Suprapubic skin (tissue), 4 donors: Measurements from ENCODE around the gene APPL2. TPM values are rescaled to one million over a fixed set of nuclear protein-coding genes. Genes with fewer than 3 reads are reported as not detected.

Experiments used
- DNase-seq, 2 donors: peaks; one replicate each; pipeline ENCODE4 v3.0.0-alpha.2; 2019; ENCODE audit warnings: low spot score in 2 of 2
- H3K27ac ChIP-seq: fragments of 200-600 bp; sonication (generic); one replicate; pipeline ENCODE4 v1.5.1; 2019
- H3K27me3 ChIP-seq: fragments of 200-600 bp; sonication (generic); one replicate; pipeline ENCODE4 v1.5.1; 2019
- H3K36me3 ChIP-seq: fragments of 200-600 bp; sonication (generic); one replicate; pipeline ENCODE4 v1.5.1; 2019
- H3K4me1 ChIP-seq: fragments of 200-600 bp; sonication (generic); one replicate; pipeline ENCODE4 v1.5.1; 2019
- H3K4me3 ChIP-seq: fragments of 200-600 bp; sonication (generic); one replicate; pipeline ENCODE4 v1.5.1; 2019; ENCODE audit warnings: mild to moderate bottlenecking
- H3K9me3 ChIP-seq: fragments of 200-600 bp; sonication (generic); one replicate; pipeline ENCODE4 v1.5.1; 2019
- CTCF ChIP-seq, 2 donors: fragments of 200-600 bp in 1 of 2; fragments of 450-650 bp in 1 of 2; sonication (generic) in 1 of 2; IDR thresholded peaks; one replicate each; pipeline ENCODE4 v1.5.1; 2016 to 2019; ENCODE audit warnings: antibody characterized with exemption in 2 of 2, mild to moderate bottlenecking in 1 of 2, moderate library complexity in 1 of 2
- EP300 ChIP-seq: sonication (generic); formaldehyde crosslinking; IDR thresholded peaks from one replicate; pipeline ENCODE4 v1.6.1; 2017; ENCODE audit warnings: antibody characterized with exemption
- POLR2A ChIP-seq, 2 donors: fragments of 450-650 bp; IDR thresholded peaks; one replicate each; pipeline ENCODE4 v1.6.1; 2017; ENCODE audit warnings: antibody characterized with exemption in 2 of 2, mild to moderate bottlenecking in 2 of 2, moderate library complexity in 2 of 2
- POLR2AphosphoS5 ChIP-seq, 3 donors: sonication (generic); formaldehyde crosslinking; IDR thresholded peaks; one replicate each; pipeline ENCODE4 v1.6.1; 2017; ENCODE audit warnings: antibody characterized with exemption in 3 of 3
- WGBS: methylation state at CpG from one replicate; pipeline ENCODE4 v1.1.5; 2018; 5-methylcytosine and 5-hydroxymethylcytosine counted together
- total RNA-seq, 4 donors: library from RNA; depleted of rRNA; stranded (reverse); fragments of >200 nt; gene quantifications; one replicate each; pipeline ENCODE4 v1.1.0, GENCODE V29; 2016

Gene APPL2
- total RNA-seq, 4 donors from 2014 or later: 95.2 to 172 (median 110) TPM

GRCh38 chr12:105226219-105226618, 9.8 kb downstream of the APPL2 start:
- Histone ChIP-seq H3K4me3 (no peak overlapping the region), H3K27ac (peak overlapping the region; percentile 80), H3K36me3 (peaks cover 56% of the 10 kb centered on the region), H3K27me3 (no peaks in the 10 kb centered on the region), H3K9me3 (no peaks in the 10 kb centered on the region), H3K4me1 (peaks cover 95% of the 10 kb centered on the region)
- WGBS: 19% methylated on average over 8 of the region's 8 CpGs
- peak in 1 of 2 donors; percentile 86 for DNase-seq
- TF ChIP-seq CTCF (IDR thresholded peaks at IDR 0.05) (no peak), POLR2AphosphoS5 (IDR thresholded peaks at IDR 0.05) (peak in 2 of 3 donors; percentile 43 to 55), EP300 (no peak), POLR2A (IDR thresholded peaks at IDR 0.05) (no peak)

- H3K36me3 ChIP-seq: peaks cover 59% of the 10 kb centered on the region
- peaks cover 94% of the 10 kb centered on the region for H3K4me1 ChIP-seq
Observed at GRCh38 chr12:105225505-105226015, 10.4 kb downstream of the APPL2 start.

GRCh38 chr12:105224399-105224798, 11.6 kb downstream of the APPL2 start:
- TF ChIP-seq CTCF (IDR thresholded peaks at IDR 0.05) (no peak), EP300 (no peak), POLR2AphosphoS5 (IDR thresholded peaks at IDR 0.05) (no peak), POLR2A (IDR thresholded peaks at IDR 0.05) (no peak)
- Histone ChIP-seq H3K36me3 (peaks cover 60% of the 10 kb centered on the region), H3K9me3 (no peaks in the 10 kb centered on the region), H3K4me1 (peaks cover 95% of the 10 kb centered on the region), H3K27ac (no peak overlapping the region), H3K27me3 (no peaks in the 10 kb centered on the region), H3K4me3 (no peak overlapping the region)
- DNase-seq: no peak
- 96% methylated on average over 4 of the region's 4 CpGs for WGBS

More at GRCh38 chr12:105225505-105226015, 10.4 kb downstream of the APPL2 start:
- Histone ChIP-seq H3K9me3 (no peaks in the 10 kb centered on the region), H3K27ac (no peak overlapping the region), H3K27me3 (no peaks in the 10 kb centered on the region), H3K4me3 (no peak overlapping the region)
- no peak for TF ChIP-seq CTCF (IDR thresholded peaks at IDR 0.05)
- no peak for TF ChIP-seq POLR2AphosphoS5 (IDR thresholded peaks at IDR 0.05)
- TF ChIP-seq EP300: no peak
- TF ChIP-seq POLR2A (IDR thresholded peaks at IDR 0.05): no peak
- DNase-seq: no peak
- 58% methylated on average over 5 of the region's 5 CpGs for WGBS

- peaks cover 58% of the 10 kb centered on the region for H3K36me3 ChIP-seq
- no peaks in the 10 kb centered on the region for H3K27me3 ChIP-seq
- DNase-seq: no peak
- peaks cover 95% of the 10 kb centered on the region for H3K4me1 ChIP-seq
- no peak for TF ChIP-seq EP300
- TF ChIP-seq POLR2AphosphoS5 (IDR thresholded peaks at IDR 0.05): no peak
- no peak for TF ChIP-seq POLR2A (IDR thresholded peaks at IDR 0.05)
- no peak for TF ChIP-seq CTCF (IDR thresholded peaks at IDR 0.05)
- H3K9me3 ChIP-seq: no peaks in the 10 kb centered on the region
- 93% methylated on average over 4 of the region's 4 CpGs for WGBS
- H3K27ac ChIP-seq: no peak overlapping the region
- no peak overlapping the region for H3K4me3 ChIP-seq
Observed at GRCh38 chr12:105223884-105224283, 12.1 kb downstream of the APPL2 start.

GRCh38 chr12:105223352-105223845, 12.6 kb downstream of the APPL2 start:
- peaks cover 54% of the 10 kb centered on the region for H3K36me3 ChIP-seq
- no peak for DNase-seq
- WGBS: 67% methylated on average over 4 of the region's 4 CpGs
- no peak for TF ChIP-seq CTCF (IDR thresholded peaks at IDR 0.05)
- TF ChIP-seq EP300: no peak
- TF ChIP-seq POLR2A (IDR thresholded peaks at IDR 0.05): no peak
- no peak for TF ChIP-seq POLR2AphosphoS5 (IDR thresholded peaks at IDR 0.05)
- no peak overlapping the region for H3K27ac ChIP-seq
- no peak overlapping the region for H3K4me3 ChIP-seq
- no peaks in the 10 kb centered on the region for H3K27me3 ChIP-seq
- no peaks in the 10 kb centered on the region for H3K9me3 ChIP-seq
- H3K4me1 ChIP-seq: peaks cover 97% of the 10 kb centered on the region
